Tibial nerve (tissue), 3 donors: ENCODE results near the gene BCAS1.

ENCODE experiments used
- EP300 ChIP-seq, 2 donors: sonication (generic); formaldehyde crosslinking; IDR thresholded peaks; one replicate each; pipeline ENCODE4 v1.6.1; 2017; ENCODE audit warnings: antibody characterized with exemption in 2 of 2, mild to moderate bottlenecking in 1 of 2
- POLR2A ChIP-seq, 2 donors: fragments of 450-650 bp; IDR thresholded peaks; one replicate each; pipeline ENCODE4 v1.6.1; 2017; ENCODE audit warnings: antibody characterized with exemption in 2 of 2, mild to moderate bottlenecking in 2 of 2, moderate library complexity in 2 of 2

GRCh38 chr20:54048891-54049545, 21.4 kb downstream of the BCAS1 start:
- no peak for TF ChIP-seq POLR2A (IDR thresholded peaks at IDR 0.05)
- no peak for TF ChIP-seq EP300 (IDR thresholded peaks at IDR 0.05)
